Loucy (cell line): ENCODE data around the gene AIG1.

Experiments
- H2AFZ ChIP-seq: fragments of 200-600 bp; sonication (generic); 2 replicates; pipeline ENCODE4 v1.6.0; 2016; ENCODE audit warnings: antibody characterized with exemption, mild to moderate bottlenecking, low read length, moderate library complexity
- H3F3A ChIP-seq: fragments of 200-600 bp; 2 replicates; pipeline ENCODE4 v1.6.0; 2016; ENCODE audit warnings: antibody characterized with exemption, low read depth, mild to moderate bottlenecking
- H3K27me3 ChIP-seq: fragments of 200-600 bp; sonication (generic); 2 replicates; pipeline ENCODE4 v1.6.1; 2014; ENCODE audit warnings: low read length, mild to moderate bottlenecking; ENCODE audit not compliant: insufficient read depth, poor library complexity, severe bottlenecking
- H3K36me3 ChIP-seq: fragments of 200-600 bp; sonication (generic); 2 replicates; pipeline ENCODE4 v1.6.1; 2016; ENCODE audit warnings: low read length; ENCODE audit not compliant: insufficient read depth
- H3K4me1 ChIP-seq: fragments of 200-600 bp; sonication (generic); 2 replicates; pipeline ENCODE4 v1.5.1; 2014; ENCODE audit warnings: low read length, mild to moderate bottlenecking; ENCODE audit not compliant: insufficient read depth, poor library complexity, severe bottlenecking
- H3K4me2 ChIP-seq: fragments of 200-600 bp; sonication (generic); 2 replicates; pipeline ENCODE4 v1.6.0; 2014; ENCODE audit warnings: antibody characterized with exemption, low read length, low read depth, mild to moderate bottlenecking; ENCODE audit not compliant: poor library complexity, severe bottlenecking
- H3K4me3 ChIP-seq: fragments of 200-600 bp; sonication (generic); 2 replicates; pipeline ENCODE4 v1.5.1; 2014; ENCODE audit warnings: low read length, mild to moderate bottlenecking, mixed read lengths; ENCODE audit not compliant: poor library complexity, severe bottlenecking
- H3K79me2 ChIP-seq: fragments of 200-600 bp; sonication (generic); 2 replicates; pipeline ENCODE4 v1.6.1; 2014; ENCODE audit warnings: low read length; ENCODE audit not compliant: insufficient read depth
- H3K9ac ChIP-seq: fragments of 200-600 bp; sonication (generic); 2 replicates; pipeline ENCODE4 v1.6.0; 2014; ENCODE audit warnings: mild to moderate bottlenecking, low read depth, low read length, moderate library complexity; ENCODE audit not compliant: poor library complexity, severe bottlenecking
- H3K9me2 ChIP-seq: fragments of 200-600 bp; sonication (generic); replicated peaks from 2 replicates; pipeline ENCODE4 v1.6.1; 2016; ENCODE audit warnings: low read depth, low read length, mixed read lengths
- H3K9me3 ChIP-seq: fragments of 200-600 bp; sonication (generic); 2 replicates; pipeline ENCODE4 v1.6.1; 2014; ENCODE audit warnings: mild to moderate bottlenecking, antibody characterized with exemption, low read length, low read depth; ENCODE audit not compliant: insufficient read depth
- H4K20me1 ChIP-seq: fragments of 200-600 bp; sonication (generic); 2 replicates; pipeline ENCODE4 v1.6.0; 2014; ENCODE audit warnings: antibody characterized with exemption, low read length, mild to moderate bottlenecking; ENCODE audit not compliant: insufficient read depth, poor library complexity, severe bottlenecking
- CTCF ChIP-seq: fragments of 200-600 bp; sonication (generic); conservative IDR thresholded peaks from 2 replicates; pipeline ENCODE4 v1.5.1; 2014; ENCODE audit warnings: mild to moderate bottlenecking, antibody characterized with exemption, low read length
- EZH2phosphoT487 ChIP-seq: fragments of 200-600 bp; IDR thresholded peaks from 2 replicates; pipeline ENCODE4 v1.6.1; 2018; ENCODE audit warnings: antibody characterized with exemption, mild to moderate bottlenecking, moderate library complexity, borderline replicate concordance

Gene AIG1

GRCh38 chr6:143270026-143270425, 209.3 kb downstream of the AIG1 start:
- Histone ChIP-seq H4K20me1 (no peaks in the 10 kb centered on the region), H3K27me3 (no peaks in the 10 kb centered on the region), H2AFZ (no peak overlapping the region), H3K9me2 (no peaks in the 10 kb centered on the region), H3F3A (no peaks in the 10 kb centered on the region), H3K36me3 (no peaks in the 10 kb centered on the region), H3K4me1 (no peaks in the 10 kb centered on the region), H3K79me2 (no peaks in the 10 kb centered on the region), H3K4me2 (no peak overlapping the region), H3K9ac (no peak overlapping the region), H3K4me3 (no peak overlapping the region), H3K9me3 (no peaks in the 10 kb centered on the region)
- no peak for TF ChIP-seq EZH2phosphoT487
- TF ChIP-seq CTCF = no peak

- no peaks in the 10 kb centered on the region for H3K9me3 ChIP-seq
- H4K20me1 ChIP-seq = no peaks in the 10 kb centered on the region
- no peaks in the 10 kb centered on the region for H3K36me3 ChIP-seq
- H3K4me2 ChIP-seq = no peak overlapping the region
- H3K79me2 ChIP-seq = no peaks in the 10 kb centered on the region
- H3K27me3 ChIP-seq = no peaks in the 10 kb centered on the region
- no peak overlapping the region for H2AFZ ChIP-seq
- H3K4me1 ChIP-seq = no peaks in the 10 kb centered on the region
- H3F3A ChIP-seq = no peaks in the 10 kb centered on the region
- H3K9me2 ChIP-seq = no peaks in the 10 kb centered on the region
- TF ChIP-seq CTCF = no peak
- TF ChIP-seq EZH2phosphoT487 = no peak
- no peak overlapping the region for H3K4me3 ChIP-seq
- no peak overlapping the region for H3K9ac ChIP-seq
Observed at GRCh38 chr6:143271024-143271423, 210.3 kb downstream of the AIG1 start.

GRCh38 chr6:143276436-143276835, 215.7 kb downstream of the AIG1 start:
- H3K4me3 ChIP-seq = no peak overlapping the region
- no peaks in the 10 kb centered on the region for H3K36me3 ChIP-seq
- no peak for TF ChIP-seq EZH2phosphoT487
- TF ChIP-seq CTCF = no peak
- no peak overlapping the region for H3K4me2 ChIP-seq
- H3K4me1 ChIP-seq = no peaks in the 10 kb centered on the region
- no peaks in the 10 kb centered on the region for H3K9me2 ChIP-seq
- H3F3A ChIP-seq = no peaks in the 10 kb centered on the region
- no peaks in the 10 kb centered on the region for H3K9me3 ChIP-seq
- no peak overlapping the region for H2AFZ ChIP-seq
- no peak overlapping the region for H3K9ac ChIP-seq
- H3K27me3 ChIP-seq = no peaks in the 10 kb centered on the region
- H3K79me2 ChIP-seq = no peaks in the 10 kb centered on the region
- H4K20me1 ChIP-seq = no peaks in the 10 kb centered on the region
